Activated CD8-positive, alpha-beta T cell treated with anti-CD3 and anti-CD28 coated beads for 36 hours (primary cell): ENCODE data around the gene POLN. TPM values are rescaled to one million over a fixed set of nuclear protein-coding genes. Genes with fewer than 3 reads are reported as not detected.

Experiments used
- ATAC-seq: fragments of 200-7000 bp; cut with Tn5 transposase; one replicate; pipeline ENCODE4 v1.10.0; 2021; ENCODE audit warnings: mild to moderate bottlenecking, moderate library complexity
- CTCF ChIA-PET: fragments of 350-600 bp; sonication (Branson Sonifier 250); formaldehyde crosslinking; loops from one replicate; lab custom pipeline; 2021; ENCODE audit warnings: antibody characterized with exemption; lab: Charles Lee
- POLR2A ChIA-PET: fragments of 350-600 bp; sonication (Branson Sonifier 250); formaldehyde crosslinking; loops from one replicate; lab custom pipeline; 2021; ENCODE audit warnings: antibody characterized with exemption; lab: Charles Lee
- DNase-seq: peaks from one replicate; pipeline ENCODE4 v3.0.0-alpha.2; 2020
- H3K27ac Mint-ChIP-seq: one replicate; pipeline ENCODE4 v1.8.0; 2021; ENCODE audit warnings: mild to moderate bottlenecking, mixed read lengths
- H3K27me3 Mint-ChIP-seq: one replicate; pipeline ENCODE4 v1.8.0; 2021; ENCODE audit warnings: mixed read lengths
- H3K36me3 Mint-ChIP-seq: one replicate; pipeline ENCODE4 v1.8.0; 2021; ENCODE audit warnings: low read depth, mixed read lengths
- H3K4me1 Mint-ChIP-seq: one replicate; pipeline ENCODE4 v1.8.0; 2021; ENCODE audit warnings: low read depth, mixed read lengths
- H3K4me3 Mint-ChIP-seq: one replicate; pipeline ENCODE4 v1.8.0; 2021; ENCODE audit warnings: mild to moderate bottlenecking, moderate library complexity, mixed read lengths
- H3K9me3 Mint-ChIP-seq: one replicate; pipeline ENCODE4 v1.8.0; 2021; ENCODE audit warnings: mixed read lengths
- CTCF ChIP-seq: fragments of 200-600 bp; IDR thresholded peaks from one replicate; pipeline ENCODE4 v1.8.0; 2022; ENCODE audit warnings: antibody characterized with exemption, mild to moderate bottlenecking
- intact Hi-C: fragments of 100-400 bp; cut with micrococcal nuclease; formaldehyde crosslinking; loops from one replicate; pipeline ENCODE4 v1.10.0; 2022
- total RNA-seq, 2 experiments: library from RNA; stranded (reverse); gene quantifications; one replicate each; pipeline ENCODE4 v1.2.3, GENCODE V29; 2021

The POLN gene
- total RNA-seq, 2 experiments from 2014 or later: 2.1 to 2.9 TPM

GRCh38 chr4:2182994-2183393, 58.9 kb downstream of the POLN start:
- H3K36me3 Mint-ChIP-seq: peaks cover 14% of the 10 kb centered on the region
- H3K27me3 Mint-ChIP-seq: no peaks in the 10 kb centered on the region
- H3K4me3 Mint-ChIP-seq: no peak overlapping the region
- DNase-seq: no peak
- H3K4me1 Mint-ChIP-seq: no peaks in the 10 kb centered on the region
- POLR2A ChIA-PET: interaction anchor here (0.7 kb wide), 1 partner anchor 477 kb away, joined by 4 read pairs; no protein-coding TSS in a partner anchor
- no peak for TF ChIP-seq CTCF
- CTCF ChIA-PET: no interaction called here
- intact Hi-C loops: no loop called here
- peaks cover 19% of the 10 kb centered on the region for H3K9me3 Mint-ChIP-seq
- H3K27ac Mint-ChIP-seq: no peak overlapping the region
- ATAC-seq: no peak

- peaks cover 5% of the 10 kb centered on the region for H3K36me3 Mint-ChIP-seq
- H3K27me3 Mint-ChIP-seq: no peaks in the 10 kb centered on the region
- peaks cover 6% of the 10 kb centered on the region for H3K9me3 Mint-ChIP-seq
- intact Hi-C loops: no loop called here
- ChIA-PET CTCF (interaction anchor here (1.2 kb wide), 1 partner anchor 37 kb away, joined by 3 read pairs; no protein-coding TSS in a partner anchor), POLR2A (no interaction called here)
- no peak overlapping the region for H3K27ac Mint-ChIP-seq
- ATAC-seq (no peak), DNase-seq (no peak)
- H3K4me3 Mint-ChIP-seq: no peak overlapping the region
- no peaks in the 10 kb centered on the region for H3K4me1 Mint-ChIP-seq
- no peak for TF ChIP-seq CTCF
Measured at GRCh38 chr4:2180410-2180809, 61.5 kb downstream of the POLN start.

GRCh38 chr4:2179717-2180116, 62.2 kb downstream of the POLN start:
- Mint-ChIP-seq H3K9me3 (peaks cover 6% of the 10 kb centered on the region), H3K27me3 (no peaks in the 10 kb centered on the region), H3K4me3 (no peak overlapping the region), H3K4me1 (no peaks in the 10 kb centered on the region), H3K27ac (no peak overlapping the region), H3K36me3 (peaks cover 3% of the 10 kb centered on the region)
- intact Hi-C loops: no loop called here
- CTCF ChIA-PET: no interaction called here
- TF ChIP-seq CTCF: no peak
- POLR2A ChIA-PET: no interaction called here
- ATAC-seq: no peak
- DNase-seq: no peak

GRCh38 chr4:2178986-2179385, 62.9 kb downstream of the POLN start:
- Mint-ChIP-seq H3K27ac (no peak overlapping the region), H3K9me3 (peaks cover 6% of the 10 kb centered on the region), H3K4me3 (no peak overlapping the region), H3K27me3 (no peaks in the 10 kb centered on the region), H3K36me3 (peaks cover 3% of the 10 kb centered on the region), H3K4me1 (no peaks in the 10 kb centered on the region)
- ChIA-PET POLR2A (no interaction called here), CTCF (no interaction called here)
- DNase-seq: no peak
- intact Hi-C loops: no loop called here
- ATAC-seq: no peak
- TF ChIP-seq CTCF: no peak

GRCh38 chr4:2177443-2178093, 64.4 kb downstream of the POLN start:
- Mint-ChIP-seq H3K4me3 (no peak overlapping the region), H3K27ac (no peak overlapping the region), H3K36me3 (peaks cover 3% of the 10 kb centered on the region), H3K9me3 (peaks cover 5% of the 10 kb centered on the region), H3K4me1 (peaks cover 9% of the 10 kb centered on the region), H3K27me3 (no peaks in the 10 kb centered on the region)
- DNase-seq (no peak), ATAC-seq (no peak)
- POLR2A ChIA-PET: no interaction called here
- intact Hi-C loops: no loop called here
- no peak for TF ChIP-seq CTCF
- CTCF ChIA-PET: no interaction called here
